HepG2 (cell line): ENCODE results near the gene STARD10. TPM values are rescaled to one million over a fixed set of nuclear protein-coding genes. Genes with fewer than 3 reads are reported as not detected.
A peak's percentile ranks its signal among the peaks of the same experiment; 100 is the strongest.

ENCODE experiments used
- AKAP8 ChIP-seq: sonication (generic); formaldehyde crosslinking; IDR thresholded peaks from 2 replicates; pipeline ENCODE4 v1.5.1; 2020; ENCODE audit warnings: mild to moderate bottlenecking, missing genetic modification reagents
- ARHGAP35 ChIP-seq: sonication (generic); formaldehyde crosslinking; IDR thresholded peaks from 2 replicates; pipeline ENCODE4 v1.9.0; 2022; ENCODE audit warnings: mild to moderate bottlenecking, inconsistent platforms, moderate library complexity, missing genetic modification reagents, borderline replicate concordance
- CCDC6 ChIP-seq: sonication (generic); formaldehyde crosslinking; IDR thresholded peaks from 2 replicates; pipeline ENCODE4 v1.8.1; 2022; ENCODE audit warnings: mild to moderate bottlenecking, missing genetic modification reagents, moderate library complexity
- CHD2 ChIP-seq: IDR thresholded peaks from 2 replicates; pipeline ENCODE4 v1.6.1; 2011; ENCODE audit warnings: low read depth, low read length, improper control_type of control experiment
- FOXA1 ChIP-seq, 2 experiments: fragments of 450-650 bp in 1 of 2; sonication (generic) in 1 of 2; formaldehyde crosslinking in 1 of 2; IDR thresholded peaks; 2 replicates each; pipeline versions ENCODE4 v1.4.0 to v1.6.1; 2016 to 2020; ENCODE audit warnings: missing genetic modification reagents in 1 of 2
- FOXJ3 ChIP-seq: sonication (generic); formaldehyde crosslinking; IDR thresholded peaks from 2 replicates; pipeline ENCODE4 v1.4.0; 2020; ENCODE audit warnings: missing genetic modification reagents, mild to moderate bottlenecking, borderline replicate concordance
- HMGXB4 ChIP-seq, 2 experiments: sonication (generic) in 1 of 2; formaldehyde crosslinking in 1 of 2; IDR thresholded peaks; 2 replicates each; pipeline versions ENCODE4 v1.4.0 to v1.6.1; 2018 to 2020; ENCODE audit warnings: missing genetic modification reagents in 2 of 2, borderline replicate concordance in 1 of 2, low read depth in 1 of 2, mild to moderate bottlenecking in 1 of 2, missing biosample characterization in 1 of 2
- KAT2B ChIP-seq: fragments of 150-350 bp; IDR thresholded peaks from 2 replicates; pipeline ENCODE4 v1.6.1; 2014; ENCODE audit warnings: low read depth, low read length, borderline replicate concordance
- KDM1A ChIP-seq: IDR thresholded peaks from 2 replicates; pipeline ENCODE4 v1.6.1; 2016; ENCODE audit warnings: missing compliant biosample characterization
- LBX2 ChIP-seq: sonication (generic); formaldehyde crosslinking; IDR thresholded peaks from 2 replicates; pipeline ENCODE4 v1.5.0; 2020; ENCODE audit warnings: missing genetic modification reagents, mild to moderate bottlenecking, borderline replicate concordance
- LCORL ChIP-seq, 2 experiments: fragments of 450-650 bp in 1 of 2; sonication (generic) in 1 of 2; formaldehyde crosslinking in 1 of 2; IDR thresholded peaks; 2 replicates each; pipeline versions ENCODE4 v1.5.0 to v1.6.1; 2017 to 2020; ENCODE audit warnings: antibody characterized with exemption in 1 of 2, missing genetic modification reagents in 1 of 2
- NCOR1 ChIP-seq: fragments of 200-600 bp; sonication (generic); IDR thresholded peaks from 2 replicates; pipeline ENCODE4 v1.7.0; 2017; ENCODE audit warnings: antibody characterized with exemption, low read length, borderline replicate concordance
- PBX2 ChIP-seq: IDR thresholded peaks from 2 replicates; pipeline ENCODE4 v1.6.1; 2016; ENCODE audit warnings: control low read depth
- PPARG ChIP-seq: conservative IDR thresholded peaks from 2 replicates; pipeline ENCODE4 v1.6.1; 2016; ENCODE audit warnings: missing biosample characterization, missing genetic modification reagents
- SOX13 ChIP-seq, 3 experiments: fragments of 450-650 bp in 1 of 3; sonication (generic) in 1 of 3; formaldehyde crosslinking in 1 of 3; IDR thresholded peaks in 2 of 3; conservative IDR thresholded peaks in 1 of 3; 2 replicates each; pipeline versions ENCODE4 v1.5.0 to v1.6.1; 2016 to 2020; ENCODE audit warnings: antibody characterized with exemption in 1 of 3, mild to moderate bottlenecking in 1 of 3, missing compliant biosample characterization in 1 of 3, missing genetic modification reagents in 1 of 3, moderate library complexity in 1 of 3
- SP1 ChIP-seq, 2 experiments: fragments of 450-650 bp in 1 of 2; sonication (generic) in 1 of 2; formaldehyde crosslinking in 1 of 2; IDR thresholded peaks; 2 replicates each; pipeline versions ENCODE4 v1.4.0 to v1.6.1; 2016 to 2020; ENCODE audit warnings: missing genetic modification reagents in 1 of 2
- TBX3 ChIP-seq: fragments of 450-650 bp; IDR thresholded peaks from 2 replicates; pipeline ENCODE4 v1.6.1; 2017; ENCODE audit warnings: antibody characterized with exemption, mild to moderate bottlenecking, inconsistent platforms, borderline replicate concordance
- TFAP4 ChIP-seq: sonication (generic); IDR thresholded peaks from 2 replicates; pipeline ENCODE4 v1.6.1; 2016; ENCODE audit warnings: low read depth, borderline replicate concordance
- ZNF296 ChIP-seq: sonication (generic); formaldehyde crosslinking; conservative IDR thresholded peaks from 2 replicates; pipeline ENCODE4 v1.5.0; 2020; ENCODE audit warnings: mild to moderate bottlenecking, missing genetic modification reagents
- ZNF414 ChIP-seq: sonication (generic); formaldehyde crosslinking; IDR thresholded peaks from 2 replicates; pipeline ENCODE4 v1.5.0; 2020; ENCODE audit warnings: missing genetic modification reagents
- ZNF614 ChIP-seq: IDR thresholded peaks from 2 replicates; pipeline ENCODE4 v1.6.1; 2018; ENCODE audit warnings: missing biosample characterization, missing genetic modification reagents, inconsistent platforms, borderline replicate concordance
- ZNF746 ChIP-seq: sonication (generic); formaldehyde crosslinking; IDR thresholded peaks from 2 replicates; pipeline ENCODE4 v1.8.0; 2022; ENCODE audit warnings: mild to moderate bottlenecking, missing genetic modification reagents
- polyA plus RNA-seq, 8 experiments: library from polyadenylated mRNA; depleted of rRNA in 3 of 8; stranded (reverse) in 7 of 8; unstranded in 1 of 8; fragments of >200 nt; fragmentation: Illumina TruSeq in 4 of 8; extraction: Trizol in 4 of 8; gene quantifications; 2 replicates each; pipeline versions ENCODE4 v1.2.1 to v1.2.3, GENCODE V29; 2011 to 2016; ENCODE audit warnings: low read depth in 4 of 8, missing spikeins in 1 of 8, mixed read lengths in 1 of 8; ENCODE audit not compliant: insufficient read depth in 1 of 8
- total RNA-seq, 5 experiments: library from RNA; depleted of rRNA; stranded (reverse); fragments of >200 nt; fragmentation: Illumina TruSeq; extraction: Trizol; gene quantifications; 2 replicates each; pipeline ENCODE4 v1.2.3, GENCODE V29; 2016; ENCODE audit warnings: low read depth in 1 of 5

The STARD10 gene
- total and polyA plus RNA-seq, 2 of the 13 experiments (the other 11 are each of a cell fraction or from before 2014, with no cell fraction given), result 260 to 341 TPM

- 0 out of 2 replicates have a peak, but pooled peaks have one; percentile 31 for TF ChIP-seq PBX2 (CRISPR knock-in tag)
- TF ChIP-seq TFAP4, result peak; percentile 83; the same call in 1 of the 2 replicates
- TF ChIP-seq FOXJ3, result 0 out of 2 replicates have a peak, but pooled peaks have one; percentile 53
- TF ChIP-seq LCORL (IDR thresholded peaks at IDR 0.05), result no peak
- peak; percentile 60; the same call in 1 of the 2 replicates for TF ChIP-seq LCORL (CRISPR knock-in tag; IDR thresholded peaks at IDR 0.05)
- no peak for TF ChIP-seq FOXA1 (IDR thresholded peaks at IDR 0.05)
- TF ChIP-seq FOXA1 (CRISPR knock-in tag; IDR thresholded peaks at IDR 0.05), result peak; percentile 69
- peak; percentile 53; the same call in 1 of the 2 replicates for TF ChIP-seq ZNF414 (CRISPR knock-in tag)
- TF ChIP-seq ARHGAP35, result no peak
- TF ChIP-seq KDM1A (CRISPR knock-in tag), result peak; percentile 92
- TF ChIP-seq AKAP8 (CRISPR knock-in tag), result peak; percentile 37; the same call in 1 of the 2 replicates
- TF ChIP-seq SP1 (IDR thresholded peaks at IDR 0.05), result no peak
- TF ChIP-seq SP1 (CRISPR knock-in tag; IDR thresholded peaks at IDR 0.05), result 0 out of 2 replicates have a peak, but pooled peaks have one; percentile 34
- TF ChIP-seq TBX3, result no peak
- TF ChIP-seq ZNF614 (CRISPR knock-in tag), result 0 out of 2 replicates have a peak, but pooled peaks have one; percentile 31
- peak; percentile 57; the same call in 1 of the 2 replicates for TF ChIP-seq NCOR1
- 0 out of 2 replicates have a peak, but pooled peaks have one; percentile 45 for TF ChIP-seq CCDC6 (CRISPR knock-in tag)
- peak; percentile 56 for TF ChIP-seq PPARG
- TF ChIP-seq SOX13 (IDR thresholded peaks at IDR 0.05), result peak; percentile 64; the same call in 1 of the 2 replicates
- peak in 1 of 2 experiments; percentile 94; a peak in 2 of 4 replicates for TF ChIP-seq SOX13 (CRISPR knock-in tag; conservative IDR thresholded peaks at IDR 0.05 in 1 of 2, IDR thresholded peaks at IDR 0.05 in 1 of 2)
- TF ChIP-seq LBX2 (CRISPR knock-in tag), result no peak
- TF ChIP-seq KAT2B, result 0 out of 2 replicates have a peak, but pooled peaks have one; percentile 20
- TF ChIP-seq ZNF296 (CRISPR knock-in tag), result 0 out of 2 replicates have a peak, but pooled peaks have one; percentile 40
- 0 out of 4 replicates have a peak, but pooled peaks of 1 of the 2 experiments have one; percentile 23 for TF ChIP-seq HMGXB4 (CRISPR knock-in tag; IDR thresholded peaks at IDR 0.05; ENCODE audit: borderline replicate concordance in 1 of 2, low read depth in 1 of 2)
- peak; percentile 64 for TF ChIP-seq ZNF746 (CRISPR knock-in tag)
- TF ChIP-seq CHD2, result no peak
Observed at GRCh38 chr11:72777755-72778278, 16.0 kb downstream of the STARD10 start (continued).
